ENCODE results near the gene KIAA1217. TPM values are rescaled to one million over a fixed set of nuclear protein-coding genes. Genes with fewer than 3 reads are reported as not detected.
A peak's percentile ranks its signal among the peaks of the same experiment; 100 is the strongest.

The KIAA1217 gene
- 54.9 TPM for polyA plus RNA-seq
- long read RNA-seq, donor 1, result 0 reads
- long read RNA-seq, donor 2, partial matches to known transcripts, result 11 of 11 reads
- long read RNA-seq, donor 2, other reads (novel, unspliced or antisense), result 0 of 11 reads
- long read RNA-seq, donor 3, result 0 reads
- long read RNA-seq, donor 4, result 0 reads
- long read RNA-seq, donor 5, result 0 reads
- long read RNA-seq, donor 6, partial matches to known transcripts, result 12 of 12 reads
- long read RNA-seq, donor 6, other reads (novel, unspliced or antisense), result 0 of 12 reads
- long read RNA-seq, donor 7, partial matches to known transcripts, result 0 of 1 reads
- long read RNA-seq, donor 7, other reads (novel, unspliced or antisense), result 0 of 1 reads
- long read RNA-seq, donor 8, partial matches to known transcripts, result 18 of 19 reads
- long read RNA-seq, donor 8, other reads (novel, unspliced or antisense), result 0 of 19 reads
- long read RNA-seq, donor 9, partial matches to known transcripts, result 6 of 7 reads
- long read RNA-seq, donor 9, other reads (novel, unspliced or antisense), result 0 of 7 reads
- long read RNA-seq, donor 10, result 0 reads
- long read RNA-seq, donor 11, partial matches to known transcripts, result 8 of 8 reads
- long read RNA-seq, donor 11, other reads (novel, unspliced or antisense), result 0 of 8 reads

GRCh38 chr10:24208661-24209431, at the start of gene KIAA1217:
TSS of gene KIAA1217 (plus strand) at chr10:24209138. CDS start at chr10:24209194, 56 bp downstream.
- Histone ChIP-seq H3K36me3 (ENCODE audit: control insufficient read depth, insufficient read depth, low read length) (no peaks in the 10 kb centered on the region), H3K27ac (ENCODE audit: low read length) (peak within 1 kb of the TSS; percentile 87), H3K27me3 (ENCODE audit: control insufficient read depth, insufficient read depth, low read length) (no peaks in the 10 kb centered on the region), H3K4me3 (ENCODE audit: low read length) (peak within 1 kb of the TSS; percentile 47), H3K9me3 (ENCODE audit: control insufficient read depth, low read depth, low read length) (no peaks in the 10 kb centered on the region), H3K4me1 (ENCODE audit: control insufficient read depth, insufficient read depth, low read length) (peaks cover 40% of the 10 kb centered on the region)
- peak; percentile 57 to 87 for DNase-seq
- WGBS (ENCODE audit: insufficient coverage, low lambda C conversion rate), result no CpG with 5 or more reads among the region's 34 CpGs

- no peaks in the 10 kb centered on the region for H3K27me3 ChIP-seq (ENCODE audit: control insufficient read depth, insufficient read depth, low read length)
- DNase-seq, result no peak
- no peak overlapping the region for H3K4me3 ChIP-seq (ENCODE audit: low read length)
- H3K9me3 ChIP-seq (ENCODE audit: control insufficient read depth, low read depth, low read length), result no peaks in the 10 kb centered on the region
- no peak overlapping the region for H3K27ac ChIP-seq (ENCODE audit: low read length)
- no CpG with 5 or more reads among the region's 4 CpGs for WGBS (ENCODE audit: insufficient coverage, low lambda C conversion rate)
- H3K4me1 ChIP-seq (ENCODE audit: control insufficient read depth, insufficient read depth, low read length), result no peaks in the 10 kb centered on the region
- no peaks in the 10 kb centered on the region for H3K36me3 ChIP-seq (ENCODE audit: control insufficient read depth, insufficient read depth, low read length)
These were observed 46.5 kb upstream of the KIAA1217 start for GRCh38 chr10:24162206-24162985.

- Histone ChIP-seq H3K4me1 (ENCODE audit: control insufficient read depth, insufficient read depth, low read length) (no peaks in the 10 kb centered on the region), H3K27ac (ENCODE audit: low read length) (no peak overlapping the region), H3K4me3 (ENCODE audit: low read length) (no peak overlapping the region), H3K9me3 (ENCODE audit: control insufficient read depth, low read depth, low read length) (no peaks in the 10 kb centered on the region), H3K27me3 (ENCODE audit: control insufficient read depth, insufficient read depth, low read length) (no peaks in the 10 kb centered on the region), H3K36me3 (ENCODE audit: control insufficient read depth, insufficient read depth, low read length) (no peaks in the 10 kb centered on the region)
- WGBS (ENCODE audit: insufficient coverage, low lambda C conversion rate), result 100% methylated on average over 2 of the region's 2 CpGs
- no peak for DNase-seq
These were observed 45.5 kb upstream of the KIAA1217 start for GRCh38 chr10:24163485-24163884.

GRCh38 chr10:24168258-24169170, 40.4 kb upstream of the KIAA1217 start:
- H3K36me3 ChIP-seq (ENCODE audit: control insufficient read depth, insufficient read depth, low read length), result no peaks in the 10 kb centered on the region
- H3K4me3 ChIP-seq (ENCODE audit: low read length), result no peak overlapping the region
- H3K27me3 ChIP-seq (ENCODE audit: control insufficient read depth, insufficient read depth, low read length), result no peaks in the 10 kb centered on the region
- no peak overlapping the region for H3K27ac ChIP-seq (ENCODE audit: low read length)
- H3K9me3 ChIP-seq (ENCODE audit: control insufficient read depth, low read depth, low read length), result no peaks in the 10 kb centered on the region
- H3K4me1 ChIP-seq (ENCODE audit: control insufficient read depth, insufficient read depth, low read length), result no peaks in the 10 kb centered on the region
- no CpG with 5 or more reads among the region's 5 CpGs for WGBS (ENCODE audit: insufficient coverage, low lambda C conversion rate)
- DNase-seq, result no peak

- H3K27me3 ChIP-seq (ENCODE audit: control insufficient read depth, insufficient read depth, low read length), result no peaks in the 10 kb centered on the region
- H3K4me1 ChIP-seq (ENCODE audit: control insufficient read depth, insufficient read depth, low read length), result no peaks in the 10 kb centered on the region
- 86% methylated on average over 1 of the region's 5 CpGs for WGBS (ENCODE audit: insufficient coverage, low lambda C conversion rate)
- DNase-seq, result no peak
- no peak overlapping the region for H3K27ac ChIP-seq (ENCODE audit: low read length)
- H3K9me3 ChIP-seq (ENCODE audit: control insufficient read depth, low read depth, low read length), result no peaks in the 10 kb centered on the region
- H3K36me3 ChIP-seq (ENCODE audit: control insufficient read depth, insufficient read depth, low read length), result no peaks in the 10 kb centered on the region
- H3K4me3 ChIP-seq (ENCODE audit: low read length), result no peak overlapping the region
These were observed 38.7 kb upstream of the KIAA1217 start for GRCh38 chr10:24170199-24170598.

- peaks cover 7% of the 10 kb centered on the region for H3K9me3 ChIP-seq (ENCODE audit: control insufficient read depth, low read depth, low read length)
- DNase-seq, result no peak
- H3K4me3 ChIP-seq (ENCODE audit: low read length), result no peak overlapping the region
- no peak overlapping the region for H3K27ac ChIP-seq (ENCODE audit: low read length)
- WGBS (ENCODE audit: insufficient coverage, low lambda C conversion rate), result no CpG with 5 or more reads among the region's 3 CpGs
- no peaks in the 10 kb centered on the region for H3K4me1 ChIP-seq (ENCODE audit: control insufficient read depth, insufficient read depth, low read length)
- H3K27me3 ChIP-seq (ENCODE audit: control insufficient read depth, insufficient read depth, low read length), result no peaks in the 10 kb centered on the region
- no peaks in the 10 kb centered on the region for H3K36me3 ChIP-seq (ENCODE audit: control insufficient read depth, insufficient read depth, low read length)
These were observed 36.0 kb upstream of the KIAA1217 start for GRCh38 chr10:24172909-24173308.

GRCh38 chr10:24174014-24174413, 34.9 kb upstream of the KIAA1217 start:
- no peak overlapping the region for H3K27ac ChIP-seq (ENCODE audit: low read length)
- H3K4me3 ChIP-seq (ENCODE audit: low read length), result no peak overlapping the region
- H3K9me3 ChIP-seq (ENCODE audit: control insufficient read depth, low read depth, low read length), result peaks cover 7% of the 10 kb centered on the region
- DNase-seq, result no peak
- H3K36me3 ChIP-seq (ENCODE audit: control insufficient read depth, insufficient read depth, low read length), result no peaks in the 10 kb centered on the region
- no CpG with 5 or more reads among the region's 2 CpGs for WGBS (ENCODE audit: insufficient coverage, low lambda C conversion rate)
- H3K27me3 ChIP-seq (ENCODE audit: control insufficient read depth, insufficient read depth, low read length), result no peaks in the 10 kb centered on the region
- H3K4me1 ChIP-seq (ENCODE audit: control insufficient read depth, insufficient read depth, low read length), result no peaks in the 10 kb centered on the region

- WGBS (ENCODE audit: insufficient coverage, low lambda C conversion rate), result no CpG with 5 or more reads among the region's 19 CpGs
- Histone ChIP-seq H3K36me3 (ENCODE audit: control insufficient read depth, insufficient read depth, low read length) (no peaks in the 10 kb centered on the region), H3K4me3 (ENCODE audit: low read length) (no peak overlapping the region), H3K27ac (ENCODE audit: low read length) (no peak overlapping the region), H3K4me1 (ENCODE audit: control insufficient read depth, insufficient read depth, low read length) (no peaks in the 10 kb centered on the region), H3K27me3 (ENCODE audit: control insufficient read depth, insufficient read depth, low read length) (no peaks in the 10 kb centered on the region), H3K9me3 (ENCODE audit: control insufficient read depth, low read depth, low read length) (peaks cover 7% of the 10 kb centered on the region)
- DNase-seq, result no peak
These were observed 32.3 kb upstream of the KIAA1217 start for GRCh38 chr10:24176658-24177057.

GRCh38 chr10:24177636-24178035, 31.3 kb upstream of the KIAA1217 start:
- Histone ChIP-seq H3K4me1 (ENCODE audit: control insufficient read depth, insufficient read depth, low read length) (no peaks in the 10 kb centered on the region), H3K27me3 (ENCODE audit: control insufficient read depth, insufficient read depth, low read length) (no peaks in the 10 kb centered on the region), H3K36me3 (ENCODE audit: control insufficient read depth, insufficient read depth, low read length) (no peaks in the 10 kb centered on the region), H3K9me3 (ENCODE audit: control insufficient read depth, low read depth, low read length) (peaks cover 7% of the 10 kb centered on the region), H3K27ac (ENCODE audit: low read length) (no peak overlapping the region), H3K4me3 (ENCODE audit: low read length) (no peak overlapping the region)
- no peak for DNase-seq

All from large intestine (tissue), 12 donors.